DOHH2 (cell line): ENCODE data around the gene GNAT3.

Experiments
- H3F3A ChIP-seq: fragments of 200-600 bp; sonication (generic), shearing (Covaris generic); 2 replicates; pipeline ENCODE4 v1.6.0; 2016; ENCODE audit warnings: antibody characterized with exemption, mild to moderate bottlenecking; ENCODE audit not compliant: control insufficient read depth, insufficient read depth
- H3K27ac ChIP-seq: fragments of 200-600 bp; sonication (generic); 2 replicates; pipeline ENCODE4 v1.5.1; 2014; ENCODE audit warnings: low read depth, mild to moderate bottlenecking, low read length, moderate library complexity
- H3K27me3 ChIP-seq: fragments of 200-600 bp; sonication (generic); 2 replicates; pipeline ENCODE4 v1.6.1; 2014; ENCODE audit warnings: mild to moderate bottlenecking, low read length, mixed read lengths; ENCODE audit not compliant: control insufficient read depth
- H3K36me3 ChIP-seq: fragments of 200-600 bp; sonication (generic); 2 replicates; pipeline ENCODE4 v1.6.1; 2014; ENCODE audit warnings: mild to moderate bottlenecking, low read length, moderate library complexity, mixed read lengths; ENCODE audit not compliant: control insufficient read depth
- H3K4me1 ChIP-seq: fragments of 200-600 bp; sonication (generic); 2 replicates; pipeline ENCODE4 v1.6.1; 2014; ENCODE audit warnings: mild to moderate bottlenecking, low read length, mixed read lengths; ENCODE audit not compliant: control insufficient read depth
- H3K4me2 ChIP-seq: fragments of 200-600 bp; sonication (generic); 2 replicates; pipeline ENCODE4 v1.6.0; 2014; ENCODE audit warnings: mild to moderate bottlenecking, low read length, moderate library complexity
- H3K4me3 ChIP-seq: fragments of 200-600 bp; sonication (generic); 2 replicates; pipeline ENCODE4 v1.5.1; 2014; ENCODE audit warnings: mild to moderate bottlenecking, low read length, mixed read lengths
- H3K79me2 ChIP-seq: fragments of 200-600 bp; sonication (generic); 2 replicates; pipeline ENCODE4 v1.6.1; 2014; ENCODE audit warnings: mild to moderate bottlenecking, low read length, mixed read lengths; ENCODE audit not compliant: control insufficient read depth
- H3K9me2 ChIP-seq: fragments of 200-600 bp; sonication (generic); replicated peaks from 2 replicates; pipeline ENCODE4 v1.6.1; 2014; ENCODE audit warnings: mild to moderate bottlenecking, low read length, mixed read lengths; ENCODE audit not compliant: control insufficient read depth
- H3K9me3 ChIP-seq: fragments of 200-600 bp; sonication (generic); 2 replicates; pipeline ENCODE4 v1.6.1; 2014; ENCODE audit warnings: antibody characterized with exemption, low read length, mixed read lengths; ENCODE audit not compliant: control insufficient read depth, insufficient read depth
- H4K20me1 ChIP-seq: fragments of 200-600 bp; sonication (generic); 2 replicates; pipeline ENCODE4 v1.6.0; 2014; ENCODE audit warnings: low read depth, mild to moderate bottlenecking, antibody characterized with exemption, low read length, moderate library complexity; ENCODE audit not compliant: control insufficient read depth, insufficient read depth
- CTCF ChIP-seq: fragments of 200-600 bp; sonication (generic); IDR thresholded peaks from one replicate; pipeline ENCODE4 v1.5.1; 2014; ENCODE audit warnings: antibody characterized with exemption, mild to moderate bottlenecking, low read depth, low read length; ENCODE audit not compliant: poor library complexity, severe bottlenecking
- EZH2phosphoT487 ChIP-seq: fragments of 200-600 bp; sonication (generic); IDR thresholded peaks from 2 replicates; pipeline ENCODE4 v1.6.1; 2017; ENCODE audit warnings: borderline replicate concordance, mild to moderate bottlenecking, antibody characterized with exemption, low read length, moderate library complexity, mixed read lengths

The GNAT3 gene

GRCh38 chr7:80532153-80532552, 20.3 kb upstream of the GNAT3 start:
- H4K20me1 ChIP-seq, result no peaks in the 10 kb centered on the region
- H3K79me2 ChIP-seq, result no peaks in the 10 kb centered on the region
- H3K9me3 ChIP-seq, result peaks cover 6% of the 10 kb centered on the region; the same call in 1 of the 2 replicates
- H3K27me3 ChIP-seq, result no peaks in the 10 kb centered on the region
- H3F3A ChIP-seq, result no peaks in the 10 kb centered on the region
- H3K36me3 ChIP-seq, result no peaks in the 10 kb centered on the region
- TF ChIP-seq CTCF (no peak), EZH2phosphoT487 (no peak)
- H3K4me1 ChIP-seq, result no peaks in the 10 kb centered on the region
- no peak overlapping the region for H3K27ac ChIP-seq
- H3K4me2 ChIP-seq, result no peak overlapping the region
- no peak overlapping the region for H3K4me3 ChIP-seq
- H3K9me2 ChIP-seq, result no peaks in the 10 kb centered on the region

GRCh38 chr7:80530136-80530535, 18.3 kb upstream of the GNAT3 start:
- Histone ChIP-seq H3K4me3 (no peak overlapping the region), H3K27me3 (no peaks in the 10 kb centered on the region), H3K4me2 (no peak overlapping the region), H3K36me3 (no peaks in the 10 kb centered on the region), H3K27ac (no peak overlapping the region), H3K4me1 (no peaks in the 10 kb centered on the region), H3F3A (no peaks in the 10 kb centered on the region), H3K9me3 (peaks cover 11% of the 10 kb centered on the region; the same call in 1 of the 2 replicates), H4K20me1 (no peaks in the 10 kb centered on the region), H3K79me2 (no peaks in the 10 kb centered on the region), H3K9me2 (no peaks in the 10 kb centered on the region)
- TF ChIP-seq EZH2phosphoT487 (no peak), CTCF (no peak)

- Histone ChIP-seq H3K27me3 (no peaks in the 10 kb centered on the region), H3K27ac (no peak overlapping the region), H4K20me1 (no peaks in the 10 kb centered on the region), H3K79me2 (no peaks in the 10 kb centered on the region), H3K4me3 (no peak overlapping the region), H3F3A (no peaks in the 10 kb centered on the region), H3K9me3 (peaks cover 11% of the 10 kb centered on the region; the same call in 1 of the 2 replicates), H3K36me3 (no peaks in the 10 kb centered on the region), H3K4me2 (no peak overlapping the region), H3K9me2 (no peaks in the 10 kb centered on the region), H3K4me1 (no peaks in the 10 kb centered on the region)
- TF ChIP-seq CTCF (no peak), EZH2phosphoT487 (no peak)
These were observed 17.5 kb upstream of the GNAT3 start for GRCh38 chr7:80529362-80529761.
